ENCODE data around the gene KCNS3.

KCNS3 gene

GRCh38 chr2:17858064-17858463, 20.4 kb upstream of the KCNS3 start:
- no peak for TF ChIP-seq CTCF (IDR thresholded peaks at IDR 0.05; ENCODE audit: control insufficient read depth, extremely low read depth, insufficient read depth)
- DNase-seq (ENCODE audit: low read depth): no peak
- no peak overlapping the region for H3K4me3 ChIP-seq (ENCODE audit: low read depth, low read length)

GRCh38 chr2:17863539-17863938, 14.9 kb upstream of the KCNS3 start:
- no peak for DNase-seq (ENCODE audit: low read depth)
- H3K4me3 ChIP-seq (ENCODE audit: low read depth, low read length): no peak overlapping the region
- no peak for TF ChIP-seq CTCF (IDR thresholded peaks at IDR 0.05; ENCODE audit: control insufficient read depth, extremely low read depth, insufficient read depth)

GRCh38 chr2:17864676-17865075, 13.8 kb upstream of the KCNS3 start:
- no peak overlapping the region for H3K4me3 ChIP-seq (ENCODE audit: low read depth, low read length)
- DNase-seq (ENCODE audit: low read depth): no peak
- TF ChIP-seq CTCF (IDR thresholded peaks at IDR 0.05; ENCODE audit: control insufficient read depth, extremely low read depth, insufficient read depth): no peak

GRCh38 chr2:17867133-17867532, 11.3 kb upstream of the KCNS3 start:
- no peak for TF ChIP-seq CTCF (IDR thresholded peaks at IDR 0.05; ENCODE audit: control insufficient read depth, extremely low read depth, insufficient read depth)
- DNase-seq (ENCODE audit: low read depth): no peak
- H3K4me3 ChIP-seq (ENCODE audit: low read depth, low read length): no peak overlapping the region

GRCh38 chr2:17869128-17869527, 9.3 kb upstream of the KCNS3 start:
- no peak overlapping the region for H3K4me3 ChIP-seq (ENCODE audit: low read depth, low read length)
- TF ChIP-seq CTCF (IDR thresholded peaks at IDR 0.05; ENCODE audit: control insufficient read depth, extremely low read depth, insufficient read depth): no peak
- DNase-seq (ENCODE audit: low read depth): no peak

- no peak for DNase-seq (ENCODE audit: low read depth)
- TF ChIP-seq CTCF (IDR thresholded peaks at IDR 0.05; ENCODE audit: control insufficient read depth, extremely low read depth, insufficient read depth): no peak
- no peak overlapping the region for H3K4me3 ChIP-seq (ENCODE audit: low read depth, low read length)
Measured at GRCh38 chr2:17871639-17872038, 6.8 kb upstream of the KCNS3 start.

- no peak for TF ChIP-seq CTCF (IDR thresholded peaks at IDR 0.05; ENCODE audit: control insufficient read depth, extremely low read depth, insufficient read depth)
- no peak overlapping the region for H3K4me3 ChIP-seq (ENCODE audit: low read depth, low read length)
- DNase-seq (ENCODE audit: low read depth): no peak
Measured at GRCh38 chr2:17873021-17873420, 5.4 kb upstream of the KCNS3 start.

Measured in LNCaP clone FGC (cell line).